Erythroblast (primary cell): ENCODE results near the gene AP2A2.

Experiments used
- GATA1 ChIP-seq: IDR thresholded peaks from 2 replicates; pipeline ENCODE4 v1.6.1; 2011; ENCODE audit warnings: low read depth, mild to moderate bottlenecking, control low read depth, low read length, moderate library complexity
- POLR2A ChIP-seq: IDR thresholded peaks from 2 replicates; pipeline ENCODE4 v1.6.1; 2011; ENCODE audit warnings: mild to moderate bottlenecking, low read length

DNA sequence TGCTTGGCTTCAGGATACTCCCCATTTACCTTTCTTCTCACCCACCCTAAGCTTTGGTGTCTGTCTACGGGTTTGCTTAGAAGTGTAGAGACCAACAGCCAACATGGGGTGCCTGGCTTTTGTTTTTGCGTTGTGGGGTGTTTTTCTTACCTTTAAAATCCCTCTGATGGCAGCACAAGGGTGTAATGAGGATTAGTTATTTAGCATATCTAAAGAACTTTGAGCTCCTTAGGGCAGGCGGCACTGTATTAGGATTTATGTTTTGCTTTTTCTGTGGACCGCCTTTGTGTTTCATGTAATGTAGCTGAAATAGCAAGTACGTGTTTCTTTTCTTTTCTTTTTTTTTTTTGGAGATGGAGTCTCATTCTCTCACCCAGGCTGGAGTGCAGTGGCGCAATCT lies 8.9 kb downstream of the AP2A2 start:
- TF ChIP-seq GATA1: no peak
- TF ChIP-seq POLR2A: no peak
